GM21515 (cell line): Measurements from ENCODE around the gene RASAL2.

Source experiments
- ATAC-seq: cut with Tn5 transposase; IDR thresholded peaks from one replicate; pipeline ENCODE4 v1.9.1; 2021; ENCODE audit not compliant: unreplicated experiment

RASAL2 gene

DNA sequence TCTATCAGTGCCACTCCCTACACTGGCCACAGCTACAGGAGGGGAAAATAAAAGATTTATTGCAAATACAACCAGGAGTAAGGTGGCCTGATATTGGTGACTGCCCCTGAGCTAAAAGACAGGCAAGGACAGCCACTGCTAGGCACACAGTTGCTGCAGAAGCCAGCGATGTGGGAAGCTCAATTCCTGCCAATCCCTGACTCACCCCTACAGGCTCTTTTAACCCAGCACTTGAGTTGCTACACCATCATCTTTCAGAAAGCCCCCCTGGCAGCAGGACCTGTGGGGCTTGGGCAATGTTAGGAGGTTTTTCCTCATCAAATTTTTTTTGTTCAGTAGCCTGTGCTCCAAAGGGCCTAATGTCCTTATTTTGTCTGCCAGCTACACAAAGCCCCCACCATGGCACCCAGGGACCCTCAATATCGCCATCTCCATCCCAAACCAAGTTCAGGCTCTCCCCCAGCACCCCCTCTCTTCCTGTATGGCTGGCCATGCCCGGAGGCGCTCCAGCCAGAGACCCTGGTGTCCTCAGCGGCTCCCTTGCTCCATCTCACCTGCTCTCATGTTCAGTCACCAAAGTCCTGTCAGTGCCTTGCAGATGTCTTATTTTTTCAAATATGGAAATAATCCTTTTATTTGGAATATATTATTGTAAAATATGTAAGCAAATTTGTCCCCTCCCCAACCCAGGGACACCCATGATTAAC is 389.5 kb downstream of the RASAL2 start:
- ATAC-seq = no peak

DNA sequence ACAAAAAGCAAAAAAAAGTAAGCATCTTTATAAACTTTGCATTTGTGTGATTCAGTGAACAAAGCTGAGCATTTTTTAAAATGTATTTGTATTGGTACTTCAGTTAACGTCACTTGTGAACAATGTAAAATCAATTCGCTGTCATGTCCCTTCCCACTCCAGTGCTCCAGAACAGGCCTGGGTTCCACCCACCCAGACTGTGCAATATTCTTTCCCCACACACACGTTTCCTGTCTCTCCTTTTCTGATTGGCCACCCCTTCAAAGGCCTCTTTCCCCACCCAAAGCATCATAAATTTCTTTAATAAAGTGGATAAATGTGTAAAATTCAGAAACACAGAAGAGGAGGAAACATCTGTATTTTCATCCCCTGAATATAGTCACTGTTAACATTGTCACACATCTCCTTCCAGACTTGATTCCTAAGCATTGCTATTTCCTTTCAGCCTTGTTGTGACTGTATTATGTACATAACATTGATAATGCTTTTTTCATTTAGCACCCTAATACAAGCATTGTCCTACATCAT is 390.9 kb downstream of the RASAL2 start:
- no peak for ATAC-seq

GRCh38 chr1:178485541-178485981 is 391.7 kb downstream of the RASAL2 start:
- no peak for ATAC-seq

DNA sequence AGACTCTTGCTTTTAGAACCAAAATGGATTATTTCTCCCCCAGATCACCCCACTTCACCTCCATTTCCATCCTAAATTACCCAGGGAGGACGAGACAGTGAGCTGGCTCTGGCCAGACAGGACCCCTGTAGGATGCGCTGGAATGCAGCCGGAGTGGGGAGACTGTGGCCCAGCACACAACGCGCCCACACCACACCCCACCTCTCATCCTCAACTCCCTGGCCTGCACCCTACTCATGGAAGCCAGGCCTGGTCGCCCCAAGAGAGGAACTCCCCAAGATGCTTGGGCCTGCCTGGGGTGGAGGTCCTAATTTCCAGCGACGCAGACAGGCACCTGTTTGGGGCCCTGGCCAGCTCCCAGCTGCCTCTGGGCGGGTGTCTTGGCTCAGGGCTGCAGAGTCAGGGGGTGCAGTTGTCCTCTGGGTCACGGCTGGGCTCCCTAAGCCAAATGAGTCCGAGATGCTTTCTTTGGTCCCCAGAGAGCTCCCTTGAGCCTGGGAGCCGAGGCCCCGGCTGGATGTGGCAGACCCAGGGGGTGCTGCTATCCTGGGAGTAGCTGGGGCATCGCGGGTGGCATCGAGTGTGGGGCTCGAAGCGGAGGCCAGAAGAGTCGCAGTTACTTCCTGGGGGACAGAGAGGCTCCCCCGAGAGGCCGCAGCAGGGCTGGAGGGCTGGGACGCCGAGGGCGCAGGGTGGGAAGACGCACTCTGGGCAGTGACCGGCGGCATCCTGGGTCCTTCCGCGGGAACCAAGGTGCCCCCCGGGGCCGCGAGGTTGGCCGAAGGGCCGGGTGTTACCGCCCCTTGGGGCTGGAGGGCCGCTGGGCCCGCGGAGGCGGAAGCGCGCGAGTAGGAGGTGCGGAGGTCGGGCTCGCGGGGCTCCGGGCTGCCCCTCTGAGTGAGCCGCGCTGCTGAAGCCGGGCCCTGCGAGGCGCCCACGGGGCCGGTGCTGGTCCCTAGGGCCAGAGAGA is 392.5 kb downstream of the RASAL2 start:
- ATAC-seq = no peak

DNA sequence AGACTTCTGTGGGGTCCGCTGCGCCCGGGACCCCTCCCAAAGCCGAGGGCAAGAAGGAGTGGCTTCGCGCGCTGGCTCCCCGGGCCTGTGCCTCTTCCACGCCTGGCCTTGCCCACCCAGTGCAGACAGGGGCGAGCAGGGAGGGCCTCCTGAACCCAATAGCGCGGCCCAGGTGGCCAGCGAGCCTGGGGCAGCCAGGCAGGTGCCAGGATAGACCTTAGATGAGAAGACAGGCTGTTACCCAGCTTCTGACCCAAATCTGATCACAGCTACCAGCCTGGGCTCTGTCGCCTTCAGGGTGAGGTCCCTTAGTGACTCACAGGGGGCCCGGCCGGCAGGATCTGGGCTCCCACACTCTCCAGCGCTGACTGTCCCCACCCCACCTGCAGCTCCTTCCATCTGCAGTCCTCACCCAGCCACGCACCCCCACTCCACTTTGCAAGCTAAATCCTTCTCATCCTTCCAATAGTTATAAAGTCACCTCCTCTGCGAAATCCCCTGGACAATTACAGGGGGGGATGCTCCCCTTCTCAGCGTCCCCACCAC is 393.2 kb downstream of the RASAL2 start:
- ATAC-seq = no peak

DNA sequence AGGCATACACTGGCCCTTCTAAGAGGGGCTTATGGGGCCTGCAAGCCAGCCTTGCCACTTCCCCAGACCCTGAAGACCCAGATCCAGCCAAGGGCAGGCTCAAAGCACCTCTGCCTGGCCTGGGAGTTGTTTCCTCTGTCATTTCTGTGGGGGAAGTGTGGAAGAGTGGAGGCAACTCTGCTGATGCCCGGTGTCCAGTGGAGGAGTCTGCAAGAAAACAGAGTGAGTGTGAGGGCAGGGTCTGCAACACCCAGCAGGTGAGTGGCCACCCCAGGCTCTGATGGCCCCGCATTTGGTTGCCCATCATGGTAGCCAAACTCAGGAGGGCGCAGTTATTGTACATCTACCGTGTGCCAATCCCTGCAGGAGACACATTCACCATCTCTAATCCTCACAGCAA is 394.5 kb downstream of the RASAL2 start:
- no peak for ATAC-seq

DNA sequence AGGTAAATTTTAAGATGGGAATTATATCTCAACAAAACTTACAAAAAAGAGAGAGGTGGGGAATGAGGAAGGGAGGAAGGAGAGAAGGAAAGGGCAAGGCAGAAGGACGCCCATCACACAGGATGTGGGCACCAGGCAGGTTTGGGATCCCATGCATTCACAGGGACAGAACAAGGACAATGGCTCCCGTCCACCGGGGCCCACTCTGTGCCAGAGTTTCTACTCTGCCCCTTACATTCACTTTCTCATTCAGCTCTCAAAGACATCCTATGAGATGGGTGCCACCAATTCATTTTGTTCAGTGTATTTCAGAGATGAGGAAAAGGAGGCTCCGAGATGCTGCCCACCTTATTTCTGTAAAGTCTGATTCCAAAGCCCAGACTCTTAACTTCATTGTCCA is 395.5 kb downstream of the RASAL2 start:
- no peak for ATAC-seq

GRCh38 chr1:178490136-178490535 is 396.2 kb downstream of the RASAL2 start:
- ATAC-seq = no peak

DNA sequence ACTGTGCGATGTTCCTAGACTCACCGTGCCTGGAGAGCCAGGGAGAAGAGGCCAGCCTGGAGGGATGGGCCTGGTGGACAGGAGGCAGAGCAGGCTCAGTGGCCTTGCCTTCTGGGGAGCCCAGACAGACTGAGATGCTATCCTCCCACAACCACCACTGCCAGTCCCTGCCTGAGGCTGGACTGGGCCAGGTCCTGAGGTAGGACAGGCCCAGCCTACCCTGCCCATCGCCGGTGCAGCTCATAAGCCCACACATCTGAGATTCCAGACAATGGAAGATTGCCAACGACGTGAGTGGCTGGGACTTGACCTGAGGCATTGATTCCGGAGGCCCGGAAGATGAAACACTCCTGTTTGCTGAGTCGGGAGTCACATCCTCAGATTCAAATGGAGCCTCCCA is 397.1 kb downstream of the RASAL2 start:
- ATAC-seq = no peak

GRCh38 chr1:178491721-178492120 is 397.8 kb downstream of the RASAL2 start:
- no peak for ATAC-seq

DNA sequence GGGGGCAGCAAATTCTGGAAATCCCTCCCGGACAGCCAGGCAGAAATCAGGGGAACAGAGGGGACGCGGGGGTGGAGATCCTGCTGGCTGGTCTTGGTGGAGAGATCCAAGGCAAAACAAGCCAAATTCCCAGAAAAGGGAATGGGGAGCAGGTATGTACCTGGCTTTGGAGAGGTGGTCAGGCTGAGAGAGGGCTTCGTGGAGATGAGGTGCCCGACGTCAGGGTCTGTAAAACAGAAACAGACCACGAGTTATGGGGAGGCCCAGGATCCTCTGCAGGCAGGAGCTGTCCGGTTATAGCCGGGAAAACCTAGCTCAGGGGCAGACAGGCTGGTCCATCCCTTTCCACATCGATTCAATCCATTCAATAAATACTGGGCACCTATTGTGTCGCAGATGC is 398.4 kb downstream of the RASAL2 start:
- ATAC-seq = no peak

- no peak for ATAC-seq
These were observed 399.4 kb downstream of the RASAL2 start for GRCh38 chr1:178493301-178493741.

GRCh38 chr1:178494569-178494971 is 400.7 kb downstream of the RASAL2 start:
- ATAC-seq = no peak

GRCh38 chr1:178495158-178495557 is 401.3 kb downstream of the RASAL2 start:
- no peak for ATAC-seq

DNA sequence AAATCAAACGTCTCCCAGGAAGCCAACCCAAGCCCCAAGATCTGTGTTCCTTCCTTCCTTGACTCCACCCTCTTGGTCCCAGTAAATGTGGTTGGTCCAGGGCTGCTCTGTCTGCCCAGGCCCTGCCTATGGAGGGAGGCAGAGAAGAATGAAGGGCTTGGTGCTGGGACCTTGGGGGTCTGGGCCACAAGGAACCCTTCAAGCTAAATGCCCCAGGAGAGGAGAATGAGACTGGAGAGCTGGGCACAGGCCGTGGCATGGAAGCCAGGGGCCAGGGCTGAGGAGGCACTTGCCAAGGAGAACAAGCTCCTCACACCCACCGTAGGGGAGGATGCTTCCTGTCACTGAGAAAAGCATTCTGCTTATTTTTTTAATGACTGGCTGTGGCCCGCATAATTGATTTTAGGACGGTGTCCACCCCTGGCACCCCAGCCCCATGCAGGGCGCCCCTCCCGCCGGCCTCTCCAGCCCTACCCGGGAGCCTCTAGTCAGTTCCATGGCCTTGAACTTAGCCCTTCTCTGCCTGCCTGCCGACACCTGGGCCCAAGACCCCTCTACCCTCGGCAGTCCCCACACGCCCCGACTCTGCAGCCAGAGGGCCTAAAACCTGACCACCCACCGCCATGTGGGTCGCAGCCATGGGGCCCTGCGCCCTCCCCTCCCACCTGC is 402.0 kb downstream of the RASAL2 start:
- no peak for ATAC-seq

DNA sequence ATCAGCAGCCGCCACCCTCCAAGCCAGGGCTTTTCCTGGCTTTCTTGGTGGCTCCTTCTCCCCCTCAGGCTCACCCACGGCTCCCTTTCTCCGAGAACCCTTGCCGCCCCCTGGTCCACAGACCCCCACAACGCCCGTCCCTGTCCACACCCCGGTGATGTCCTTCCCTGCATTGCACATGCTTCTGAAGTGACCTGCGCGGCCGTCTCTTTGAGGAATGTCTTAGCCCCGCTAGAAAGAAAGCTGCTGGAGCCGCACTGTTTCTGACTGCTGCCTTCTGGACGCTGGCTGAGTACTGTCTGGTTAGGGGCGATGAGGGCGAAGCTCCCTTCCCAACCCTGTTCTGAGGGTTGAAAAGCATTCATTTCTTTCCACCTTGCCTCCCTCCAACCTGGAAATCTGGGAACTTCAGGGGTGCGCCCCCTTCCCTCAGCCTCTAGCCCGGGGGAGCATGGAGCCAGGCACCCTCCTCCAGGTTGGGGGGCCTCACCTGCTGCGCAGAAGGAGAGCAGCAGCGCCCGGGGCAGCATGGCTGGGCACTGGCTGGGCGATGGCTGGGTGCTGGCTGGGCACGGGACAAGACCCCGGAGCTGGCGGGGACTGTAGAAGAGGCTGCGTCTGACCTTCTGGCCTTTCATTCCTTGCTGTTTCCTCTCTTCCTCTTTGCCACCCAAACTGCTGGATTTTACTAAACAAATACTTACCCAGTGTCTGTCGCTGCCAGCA is 402.7 kb downstream of the RASAL2 start, which contains the start of gene CLEC20A:
Gene CLEC20A, minus strand, starts transcription at position 555 of the 726 bp plus-strand sequence. Its CDS starts 25 bp downstream, at position 530.
- no peak for ATAC-seq

GRCh38 chr1:178497903-178498478 is 404.1 kb downstream of the RASAL2 start:
- ATAC-seq = no peak

DNA sequence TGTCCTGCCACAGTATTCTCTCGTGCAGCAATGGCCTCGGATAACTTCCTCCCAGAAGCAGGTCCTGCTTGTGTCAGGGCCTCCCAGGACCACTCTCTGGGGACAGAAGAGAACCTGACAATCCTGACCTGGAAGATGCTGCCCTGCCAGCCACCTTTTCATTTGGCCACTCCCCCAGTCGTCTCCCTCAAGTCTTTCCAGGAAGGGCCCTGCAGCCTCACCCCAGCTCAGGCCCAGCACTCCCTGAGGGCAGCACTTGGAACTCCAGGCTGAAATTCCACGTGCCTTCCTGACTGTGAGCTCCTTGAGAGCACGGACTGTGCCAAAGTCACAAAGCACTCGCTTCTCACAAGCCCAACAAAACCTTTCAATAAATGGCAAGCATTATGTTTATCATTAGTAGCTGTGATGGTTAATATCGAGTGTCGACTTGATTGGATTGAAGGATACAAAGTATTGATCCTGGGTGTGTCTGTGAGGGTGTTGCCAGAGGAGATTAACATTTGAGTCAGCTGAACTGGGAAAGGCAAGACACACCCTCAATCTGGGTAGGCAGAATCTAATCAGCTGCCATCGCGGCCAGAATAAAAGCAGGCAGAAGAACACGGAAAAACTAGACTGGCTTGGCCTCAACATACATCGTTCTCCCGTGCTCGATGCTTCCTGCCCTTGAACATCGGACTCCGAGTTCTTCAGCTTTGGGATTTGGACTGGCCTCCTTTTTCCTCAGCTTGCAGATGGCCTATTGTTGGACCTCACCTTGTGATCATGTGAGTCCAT is 405.2 kb downstream of the RASAL2 start:
- ATAC-seq = no peak
